ENCODE results near the gene GNA14. TPM values are rescaled to one million over a fixed set of nuclear protein-coding genes. Genes with fewer than 3 reads are reported as not detected.

The GNA14 gene
- total and polyA plus RNA-seq, 12 donors: 1.7 to 11.9 (median 2.9) TPM

GRCh38 chr9:77680581-77680980 lies 32.5 kb upstream of the GNA14 start:
- Histone ChIP-seq H3K4me3 (no peak overlapping the region), H3K27ac (no peak overlapping the region), H3K36me3 (replicated peaks in 1 of 2) (no peaks in the 10 kb centered on the region), H3K9me3 (replicated peaks in 1 of 3) (no peaks in the 10 kb centered on the region), H3K4me1 (replicated peaks in 1 of 2) (no peaks in the 10 kb centered on the region), H3K27me3 (no peaks in the 10 kb centered on the region)
- DNase-seq: no peak
- intact Hi-C loops (cut with DNase I): no loop called here
- 65 to 75% (median 67%) methylated on average over 5 of the region's 5 CpGs for WGBS, 4 donors
- TF ChIP-seq CTCF (IDR thresholded peaks at IDR 0.05) (no peak), POLR2A (IDR thresholded peaks at IDR 0.05) (no peak)

- no peak for DNase-seq
- no peak overlapping the region for H3K4me3 ChIP-seq
- intact Hi-C loops (cut with DNase I): no loop called here
- H3K36me3 ChIP-seq (replicated peaks in 1 of 2): no peaks in the 10 kb centered on the region
- 64 to 84% (median 75%) methylated on average over 8 to 9 of the region's 9 CpGs for WGBS, 4 donors
- H3K27ac ChIP-seq: no peak overlapping the region
- H3K4me1 ChIP-seq (replicated peaks in 1 of 2): no peaks in the 10 kb centered on the region
- no peak for TF ChIP-seq POLR2A (IDR thresholded peaks at IDR 0.05)
- no peak for TF ChIP-seq CTCF (IDR thresholded peaks at IDR 0.05)
- H3K9me3 ChIP-seq (replicated peaks in 1 of 3): no peaks in the 10 kb centered on the region
- H3K27me3 ChIP-seq: no peaks in the 10 kb centered on the region
Observed at GRCh38 chr9:77679661-77680368, 31.7 kb upstream of the GNA14 start.

- WGBS, 4 donors: 37 to 76% (median 55%) methylated on average over 2 of the region's 2 CpGs
- intact Hi-C loops (cut with DNase I): no loop called here
Observed at GRCh38 chr9:77679088-77679487, 31.0 kb upstream of the GNA14 start.

GRCh38 chr9:77677957-77678535 lies 29.9 kb upstream of the GNA14 start:
- Histone ChIP-seq H3K9me3 (replicated peaks in 1 of 3) (no peaks in the 10 kb centered on the region), H3K27me3 (no peaks in the 10 kb centered on the region), H3K4me1 (replicated peaks in 1 of 2) (no peaks in the 10 kb centered on the region), H3K36me3 (replicated peaks in 1 of 2) (no peaks in the 10 kb centered on the region), H3K27ac (peak overlapping the region in 1 of 5 donors; percentile 52), H3K4me3 (no peak overlapping the region)
- 68 to 76% (median 74%) methylated on average over 7 of the region's 7 CpGs for WGBS, 4 donors
- TF ChIP-seq CTCF (IDR thresholded peaks at IDR 0.05): no peak
- TF ChIP-seq POLR2A (IDR thresholded peaks at IDR 0.05): no peak
- DNase-seq: no peak
- intact Hi-C loops (cut with DNase I): no loop called here

More at GRCh38 chr9:77679088-77679487, 31.0 kb upstream of the GNA14 start:
- Histone ChIP-seq H3K27me3 (no peaks in the 10 kb centered on the region), H3K36me3 (replicated peaks in 1 of 2) (no peaks in the 10 kb centered on the region), H3K9me3 (replicated peaks in 1 of 3) (no peaks in the 10 kb centered on the region), H3K4me3 (no peak overlapping the region), H3K27ac (peak overlapping the region in 1 of 5 donors; percentile 52), H3K4me1 (replicated peaks in 1 of 2) (no peaks in the 10 kb centered on the region)
- no peak for DNase-seq
- TF ChIP-seq CTCF (IDR thresholded peaks at IDR 0.05) (no peak), POLR2A (IDR thresholded peaks at IDR 0.05) (no peak)
